Measurements from ENCODE around the gene UBQLN4. TPM values are rescaled to one million over a fixed set of nuclear protein-coding genes. Genes with fewer than 3 reads are reported as not detected.

Gene UBQLN4
- total and polyA plus RNA-seq, 9 of the 15 experiments (the other 6 are each of a cell fraction or from before 2014, with no cell fraction given) = 13.5 to 65.5 (median 37.0) TPM

DNA sequence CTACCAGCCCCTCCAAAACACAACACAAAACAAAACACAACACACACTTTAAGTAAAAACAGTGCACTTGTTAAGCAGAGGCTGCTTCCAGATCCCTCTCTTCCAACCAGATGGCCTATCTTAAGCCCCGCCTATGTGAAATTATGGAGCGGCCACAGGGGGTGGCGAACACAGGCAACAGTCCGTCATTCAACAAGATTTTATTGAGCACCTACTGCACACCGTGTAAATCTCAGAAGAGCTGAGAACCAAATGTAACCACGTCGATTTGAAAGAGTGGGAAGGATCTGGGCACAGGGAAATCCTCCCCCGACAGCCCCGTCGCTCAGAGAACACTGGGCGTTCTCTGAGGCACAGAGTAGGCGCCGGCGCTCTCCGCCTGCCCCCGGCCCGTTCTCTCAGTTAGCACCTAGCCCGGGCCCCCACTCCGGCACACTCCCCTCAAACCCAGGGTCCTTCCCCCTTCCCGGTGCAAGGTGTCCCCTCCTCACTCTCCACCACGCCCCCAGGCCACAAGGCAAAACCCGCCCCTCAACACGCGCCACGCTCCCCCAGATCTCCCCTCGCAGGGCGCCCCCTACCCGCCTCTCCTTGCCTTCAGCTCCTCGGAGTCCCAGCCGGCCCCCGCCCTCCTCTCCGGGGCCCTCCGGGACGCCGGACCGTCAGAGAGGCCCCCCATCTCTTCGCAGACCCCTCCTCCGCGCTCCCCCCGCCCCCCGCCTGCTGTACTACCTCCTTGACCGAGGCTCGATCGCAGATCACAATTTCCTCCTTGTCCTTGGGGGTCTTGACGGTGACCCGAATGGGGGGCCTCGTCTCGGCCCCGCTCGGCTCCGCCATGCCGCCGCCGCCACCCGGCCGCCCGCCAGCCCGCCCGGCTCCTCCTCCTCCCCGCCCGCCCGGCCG is 483 bp downstream of the UBQLN4 start (continued):
- no peak for TF ChIP-seq HDGF (IDR thresholded peaks at IDR 0.05)
- peak; percentile 47; the same call in 1 of the 2 replicates for TF ChIP-seq TOE1 (IDR thresholded peaks at IDR 0.05; ENCODE audit: borderline replicate concordance)
- TF ChIP-seq TOE1 (CRISPR knock-in tag; IDR thresholded peaks at IDR 0.05; ENCODE audit: borderline replicate concordance, low read depth) = no peak
- TF ChIP-seq, protein P1, sequence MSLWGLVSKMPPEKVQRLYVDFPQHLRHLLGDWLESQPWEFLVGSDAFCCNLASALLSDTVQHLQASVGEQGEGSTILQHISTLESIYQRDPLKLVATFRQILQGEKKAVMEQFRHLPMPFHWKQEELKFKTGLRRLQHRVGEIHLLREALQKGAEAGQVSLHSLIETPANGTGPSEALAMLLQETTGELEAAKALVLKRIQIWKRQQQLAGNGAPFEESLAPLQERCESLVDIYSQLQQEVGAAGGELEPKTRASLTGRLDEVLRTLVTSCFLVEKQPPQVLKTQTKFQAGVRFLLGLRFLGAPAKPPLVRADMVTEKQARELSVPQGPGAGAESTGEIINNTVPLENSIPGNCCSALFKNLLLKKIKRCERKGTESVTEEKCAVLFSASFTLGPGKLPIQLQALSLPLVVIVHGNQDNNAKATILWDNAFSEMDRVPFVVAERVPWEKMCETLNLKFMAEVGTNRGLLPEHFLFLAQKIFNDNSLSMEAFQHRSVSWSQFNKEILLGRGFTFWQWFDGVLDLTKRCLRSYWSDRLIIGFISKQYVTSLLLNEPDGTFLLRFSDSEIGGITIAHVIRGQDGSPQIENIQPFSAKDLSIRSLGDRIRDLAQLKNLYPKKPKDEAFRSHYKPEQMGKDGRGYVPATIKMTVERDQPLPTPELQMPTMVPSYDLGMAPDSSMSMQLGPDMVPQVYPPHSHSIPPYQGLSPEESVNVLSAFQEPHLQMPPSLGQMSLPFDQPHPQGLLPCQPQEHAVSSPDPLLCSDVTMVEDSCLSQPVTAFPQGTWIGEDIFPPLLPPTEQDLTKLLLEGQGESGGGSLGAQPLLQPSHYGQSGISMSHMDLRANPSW (CRISPR knock-in tag; IDR thresholded peaks at IDR 0.05) = no peak
- 0 out of 2 replicates have a peak, but pooled peaks have one; percentile 19 for TF ChIP-seq ZNF143 (CRISPR knock-in tag; IDR thresholded peaks at IDR 0.05)
- no peak for TF ChIP-seq PTTG1 (tag; IDR thresholded peaks at IDR 0.05; ENCODE audit: low read depth)
- peak; percentile 64 to 86 for TF ChIP-seq MAZ (CRISPR knock-in tag; conservative IDR thresholded peaks at IDR 0.05 in 1 of 2, IDR thresholded peaks at IDR 0.05 in 1 of 2)
- TF ChIP-seq PHTF2 (CRISPR knock-in tag; IDR thresholded peaks at IDR 0.05) = no peak
- 0 out of 2 replicates have a peak, but pooled peaks have one; percentile 12 for TF ChIP-seq SOX6 (IDR thresholded peaks at IDR 0.05)
- TF ChIP-seq ZNF431 (CRISPR knock-in tag; IDR thresholded peaks at IDR 0.05) = no peak
- no peak for TF ChIP-seq CBX8 (IDR thresholded peaks at IDR 0.05; ENCODE audit: borderline replicate concordance, extremely low read depth, low read depth, low read length, poor library complexity, severe bottlenecking)
- TF ChIP-seq ZNF644 (tag; IDR thresholded peaks at IDR 0.05; ENCODE audit: low read depth) = no peak
- no peak for TF ChIP-seq MEF2A (IDR thresholded peaks at IDR 0.05; ENCODE audit: control insufficient read depth, low read depth, low read length)
- TF ChIP-seq, protein P2, sequence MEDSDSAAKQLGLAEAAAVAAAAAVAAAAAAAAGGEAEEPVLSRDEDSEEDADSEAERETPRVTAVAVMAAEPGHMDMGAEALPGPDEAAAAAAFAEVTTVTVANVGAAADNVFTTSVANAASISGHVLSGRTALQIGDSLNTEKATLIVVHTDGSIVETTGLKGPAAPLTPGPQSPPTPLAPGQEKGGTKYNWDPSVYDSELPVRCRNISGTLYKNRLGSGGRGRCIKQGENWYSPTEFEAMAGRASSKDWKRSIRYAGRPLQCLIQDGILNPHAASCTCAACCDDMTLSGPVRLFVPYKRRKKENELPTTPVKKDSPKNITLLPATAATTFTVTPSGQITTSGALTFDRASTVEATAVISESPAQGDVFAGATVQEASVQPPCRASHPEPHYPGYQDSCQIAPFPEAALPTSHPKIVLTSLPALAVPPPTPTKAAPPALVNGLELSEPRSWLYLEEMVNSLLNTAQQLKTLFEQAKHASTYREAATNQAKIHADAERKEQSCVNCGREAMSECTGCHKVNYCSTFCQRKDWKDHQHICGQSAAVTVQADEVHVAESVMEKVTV (CRISPR knock-in tag; IDR thresholded peaks at IDR 0.05) = no peak
- TF ChIP-seq CREB1 (IDR thresholded peaks at IDR 0.05) = peak; percentile 26; the same call in 1 of the 2 replicates
- TF ChIP-seq CREB1 (CRISPR knock-in tag; IDR thresholded peaks at IDR 0.05) = 0 out of 2 replicates have a peak, but pooled peaks have one; percentile 15
- TF ChIP-seq RB1 (IDR thresholded peaks at IDR 0.05; ENCODE audit: low read depth) = 0 out of 2 replicates have a peak, but pooled peaks have one; percentile 22
- TF ChIP-seq ZNF121 (CRISPR knock-in tag; conservative IDR thresholded peaks at IDR 0.05) = peak; percentile 90
- TF ChIP-seq, protein P3, sequence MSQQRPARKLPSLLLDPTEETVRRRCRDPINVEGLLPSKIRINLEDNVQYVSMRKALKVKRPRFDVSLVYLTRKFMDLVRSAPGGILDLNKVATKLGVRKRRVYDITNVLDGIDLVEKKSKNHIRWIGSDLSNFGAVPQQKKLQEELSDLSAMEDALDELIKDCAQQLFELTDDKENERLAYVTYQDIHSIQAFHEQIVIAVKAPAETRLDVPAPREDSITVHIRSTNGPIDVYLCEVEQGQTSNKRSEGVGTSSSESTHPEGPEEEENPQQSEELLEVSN (IDR thresholded peaks at IDR 0.05; ENCODE audit: borderline replicate concordance in 1 of 2, extremely low read depth in 1 of 2, insufficient read depth in 1 of 2, insufficient read length in 1 of 2, low read depth in 1 of 2, low read length in 1 of 2, poor library complexity in 1 of 2, severe bottlenecking in 1 of 2) = peak in 1 of 2 experiments; percentile 72
